Gastroesophageal sphincter (tissue), 4 donors: ENCODE results near the gene BANF2. TPM values are rescaled to one million over a fixed set of nuclear protein-coding genes. Genes with fewer than 3 reads are reported as not detected.

Source experiments
- ATAC-seq: fragments of 150-250 bp; one replicate; pipeline ENCODE4 v1.9.1; 2016; ENCODE audit warnings: mild to moderate bottlenecking, moderate library complexity
- H3K27ac ChIP-seq, 4 donors: fragments of 200-600 bp; sonication (generic) in 3 of 4; 1 replicate in 3 of 4; 2 replicates in 1 of 4; pipeline ENCODE4 v1.5.1; 2016 to 2019
- H3K27me3 ChIP-seq: fragments of 200-600 bp; sonication (generic); one replicate; pipeline ENCODE4 v1.5.1; 2019
- H3K36me3 ChIP-seq, 2 donors: fragments of 200-600 bp; sonication (generic); one replicate each; pipeline ENCODE4 v1.5.1; 2019; ENCODE audit warnings: control low read depth in 1 of 2
- H3K4me1 ChIP-seq, 3 donors: fragments of 200-600 bp; sonication (generic); 1 replicate in 2 of 3; 2 replicates in 1 of 3; pipeline ENCODE4 v1.5.1; 2016 to 2019; ENCODE audit warnings: control low read depth in 2 of 3
- H3K4me3 ChIP-seq, 2 donors: fragments of 200-600 bp; sonication (generic); one replicate each; pipeline ENCODE4 v1.5.1; 2019; ENCODE audit warnings: mild to moderate bottlenecking in 1 of 2, moderate library complexity in 1 of 2
- H3K9me3 ChIP-seq, 3 donors: fragments of 200-600 bp; sonication (generic); one replicate each; pipeline ENCODE4 v1.5.1; 2017 to 2019; ENCODE audit warnings: control low read depth in 2 of 3
- CTCF ChIP-seq, 4 experiments: fragments of 200-600 bp in 2 of 4; fragments of 450-650 bp in 2 of 4; sonication (generic) in 1 of 4; IDR thresholded peaks; one replicate each; pipeline ENCODE4 v1.5.1; 2017 to 2019; ENCODE audit warnings: antibody characterized with exemption in 4 of 4, mild to moderate bottlenecking in 2 of 4, moderate library complexity in 2 of 4
- EP300 ChIP-seq: sonication (generic); formaldehyde crosslinking; IDR thresholded peaks from one replicate; pipeline ENCODE4 v1.6.1; 2017; ENCODE audit warnings: antibody characterized with exemption, mild to moderate bottlenecking
- POLR2A ChIP-seq, 2 donors: fragments of 450-650 bp; IDR thresholded peaks; one replicate each; pipeline ENCODE4 v1.6.1; 2017; ENCODE audit warnings: antibody characterized with exemption in 2 of 2, mild to moderate bottlenecking in 2 of 2, moderate library complexity in 1 of 2
- POLR2AphosphoS5 ChIP-seq: sonication (generic); formaldehyde crosslinking; IDR thresholded peaks from one replicate; pipeline ENCODE4 v1.6.1; 2017; ENCODE audit warnings: antibody characterized with exemption
- WGBS, 2 donors: methylation state at CpG; one replicate each; pipeline ENCODE4 v1.1.5; 2018; ENCODE audit warnings: low coverage in 1 of 2; 5-methylcytosine and 5-hydroxymethylcytosine counted together
- total RNA-seq, 4 donors: library from RNA; depleted of rRNA; stranded (reverse); fragments of >200 nt; gene quantifications; one replicate each; pipeline ENCODE4 v1.1.0, GENCODE V29; 2016

Gene BANF2
- total RNA-seq, 4 donors from 2014 or later, result not detected

GRCh38 chr20:17741220-17741619 is 41.5 kb downstream of the BANF2 start:
- no peak for ATAC-seq

DNA sequence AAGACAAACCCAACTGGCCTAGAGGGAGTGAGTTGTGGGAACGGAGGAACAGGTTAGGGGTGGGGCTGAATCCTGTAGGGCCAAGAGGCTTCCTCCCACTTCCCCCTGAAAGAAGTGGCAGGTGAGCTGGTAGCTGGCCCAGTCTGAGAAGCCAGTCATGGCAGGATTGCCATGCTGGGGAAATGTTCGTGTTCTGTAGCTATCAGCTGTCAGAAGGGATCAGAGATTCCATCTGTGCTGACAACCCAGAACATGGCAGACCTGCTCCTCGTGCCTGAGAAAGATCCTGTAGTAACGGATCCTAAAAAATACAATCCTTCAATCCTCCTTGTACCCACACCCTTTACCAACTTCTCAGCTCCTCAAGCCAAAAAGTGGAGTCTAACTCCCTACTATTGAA is 43.0 kb downstream of the BANF2 start:
- 50 to 100% methylated on average over 1 to 2 of the region's 4 CpGs for WGBS, 2 donors
- no peak for ATAC-seq
- no peaks in the 10 kb centered on the region for H3K27me3 ChIP-seq
- no peaks in the 10 kb centered on the region for H3K9me3 ChIP-seq
- no peak overlapping the region for H3K27ac ChIP-seq
- H3K36me3 ChIP-seq, result no peaks in the 10 kb centered on the region
- TF ChIP-seq EP300 (no peak), CTCF (IDR thresholded peaks at IDR 0.05) (no peak), POLR2A (IDR thresholded peaks at IDR 0.05) (no peak), POLR2AphosphoS5 (no peak)
- H3K4me1 ChIP-seq, result no peaks in the 10 kb centered on the region
- no peak overlapping the region for H3K4me3 ChIP-seq

More at GRCh38 chr20:17741220-17741619, 41.5 kb downstream of the BANF2 start:
- peaks cover 0 to under 1% (median 0%) of the 10 kb centered on the region in 3 donors for H3K9me3 ChIP-seq
- no peaks in the 10 kb centered on the region for H3K27me3 ChIP-seq
- H3K27ac ChIP-seq, result no peak overlapping the region
- no peaks in the 10 kb centered on the region for H3K36me3 ChIP-seq
- H3K4me3 ChIP-seq, result no peak overlapping the region
- no peaks in the 10 kb centered on the region for H3K4me1 ChIP-seq
- no peak for TF ChIP-seq POLR2A (IDR thresholded peaks at IDR 0.05)
- no peak for TF ChIP-seq POLR2AphosphoS5
- no peak for TF ChIP-seq EP300
- no peak for TF ChIP-seq CTCF (IDR thresholded peaks at IDR 0.05)
- WGBS, 2 donors, result 93% methylated on average over 5 of the region's 5 CpGs; no CpG with 5 or more reads in 1 of the 2 donors

DNA sequence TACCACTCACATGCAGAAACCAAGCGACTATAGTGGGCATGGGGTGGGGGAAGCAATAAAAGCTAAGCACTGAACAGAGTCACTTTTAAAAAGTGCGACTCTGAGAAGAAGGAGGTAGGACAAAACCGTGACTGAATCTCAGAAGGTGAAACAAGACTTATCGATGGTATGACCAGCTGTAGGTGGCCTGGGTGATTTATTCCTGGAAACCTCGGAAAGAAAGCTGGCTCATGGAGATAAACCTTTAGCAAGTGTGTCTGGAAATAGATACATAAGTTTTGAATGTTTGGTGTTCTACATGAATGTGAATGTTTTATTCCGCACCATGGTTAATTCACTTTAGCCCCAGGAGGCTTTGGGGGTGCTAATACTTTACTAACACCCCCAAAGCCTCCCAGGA is 43.9 kb downstream of the BANF2 start:
- Histone ChIP-seq H3K27me3 (no peaks in the 10 kb centered on the region), H3K36me3 (no peaks in the 10 kb centered on the region), H3K27ac (no peak overlapping the region), H3K9me3 (no peaks in the 10 kb centered on the region), H3K4me3 (no peak overlapping the region), H3K4me1 (no peaks in the 10 kb centered on the region)
- 89 to 94% methylated on average over 5 of the region's 6 CpGs for WGBS, 2 donors
- ATAC-seq, result no peak
- TF ChIP-seq POLR2A (IDR thresholded peaks at IDR 0.05), result no peak
- TF ChIP-seq EP300, result no peak
- TF ChIP-seq POLR2AphosphoS5, result no peak
- TF ChIP-seq CTCF (IDR thresholded peaks at IDR 0.05), result no peak

DNA sequence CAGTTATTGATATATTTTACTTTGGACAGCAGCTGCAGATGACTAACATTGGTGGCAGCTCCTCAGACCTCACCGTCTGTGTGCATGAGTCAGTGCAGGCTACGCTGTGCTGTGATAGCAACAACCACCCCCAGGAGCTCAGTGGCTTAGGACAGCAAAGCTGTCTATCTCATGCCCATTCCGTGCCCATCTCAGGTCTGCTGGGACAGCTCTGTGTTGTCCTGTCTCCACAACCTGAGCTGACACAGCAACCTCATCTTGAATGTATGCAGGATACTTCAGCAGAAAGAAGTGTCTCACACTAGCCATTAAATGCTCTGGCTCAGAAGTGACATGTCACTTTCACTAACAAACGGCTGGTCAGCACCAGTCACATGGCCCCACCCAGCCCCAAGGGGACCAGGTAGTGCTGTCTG is 47.7 kb downstream of the BANF2 start:
- Histone ChIP-seq H3K9me3 (no peaks in the 10 kb centered on the region), H3K27me3 (no peaks in the 10 kb centered on the region), H3K36me3 (no peaks in the 10 kb centered on the region), H3K27ac (no peak overlapping the region), H3K4me3 (no peak overlapping the region), H3K4me1 (peaks cover 0 to 4% (median 0%) of the 10 kb centered on the region in 3 donors)
- TF ChIP-seq POLR2A (IDR thresholded peaks at IDR 0.05) (no peak), CTCF (IDR thresholded peaks at IDR 0.05) (no peak), EP300 (no peak), POLR2AphosphoS5 (no peak)
- peak; percentile 74 for ATAC-seq
- 6 to 28% methylated on average over 2 to 3 of the region's 4 CpGs for WGBS, 2 donors

DNA sequence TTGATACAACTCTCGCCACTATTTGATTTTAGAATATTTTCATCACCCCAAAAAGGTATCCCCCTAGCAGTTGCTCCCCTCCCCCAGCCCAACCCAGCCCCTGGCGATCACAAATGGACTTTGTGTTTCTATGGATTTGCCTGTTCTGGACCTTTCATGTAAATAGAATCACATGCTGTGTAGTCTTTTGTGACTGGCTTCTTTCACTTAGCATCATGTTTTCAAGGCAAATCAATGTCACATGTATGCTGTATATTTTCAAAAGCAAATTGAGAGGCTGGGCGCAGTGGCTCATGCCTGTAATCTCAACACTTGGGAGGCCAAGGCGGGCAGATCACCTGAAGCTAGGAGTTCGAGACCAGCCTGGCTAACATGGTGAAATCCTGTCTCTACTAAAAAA is 48.5 kb downstream of the BANF2 start:
- H3K4me3 ChIP-seq, result no peak overlapping the region
- H3K36me3 ChIP-seq, result no peaks in the 10 kb centered on the region
- H3K9me3 ChIP-seq, result no peaks in the 10 kb centered on the region
- WGBS, 2 donors, result 98 to 100% methylated on average over 3 to 5 of the region's 5 CpGs
- no peak for ATAC-seq
- H3K27me3 ChIP-seq, result no peaks in the 10 kb centered on the region
- TF ChIP-seq POLR2AphosphoS5 (no peak), POLR2A (IDR thresholded peaks at IDR 0.05) (no peak), CTCF (IDR thresholded peaks at IDR 0.05) (no peak), EP300 (no peak)
- no peak overlapping the region for H3K27ac ChIP-seq
- H3K4me1 ChIP-seq, result peaks cover 0 to 4% (median 0%) of the 10 kb centered on the region in 3 donors
